Activated naive CD4-positive, alpha-beta T cell treated with anti-CD3 and anti-CD28 coated beads, Interleukin-2, amount 50 U/mL, for 72 hours (primary cell): ENCODE measurements around the gene RASAL1. TPM values are rescaled to one million over a fixed set of nuclear protein-coding genes. Genes with fewer than 3 reads are reported as not detected.

Source experiments
- ATAC-seq, 2 donors: fragments of 150-1000 bp; cut with Tn5 transposase; 2 replicates each; pipeline ENCODE4 v1.10.0; 2021; ENCODE audit warnings: mild to moderate bottlenecking in 2 of 2, moderate library complexity in 2 of 2
- DNase-seq, 2 donors: peaks; one replicate each; pipeline ENCODE4 v3.0.0; 2021 to 2022; ENCODE audit warnings: low spot score in 2 of 2
- H3K27ac Mint-ChIP-seq, 2 donors: one replicate each; pipeline ENCODE4 v1.8.0; 2022; ENCODE audit warnings: mild to moderate bottlenecking in 2 of 2, mixed read lengths in 2 of 2
- H3K36me3 Mint-ChIP-seq, 2 donors: one replicate each; pipeline ENCODE4 v1.8.0; 2022; ENCODE audit warnings: mixed read lengths in 2 of 2
- H3K9me3 Mint-ChIP-seq, 2 donors: one replicate each; pipeline ENCODE4 v1.8.0; 2022; ENCODE audit warnings: mixed read lengths in 2 of 2
- total RNA-seq, 2 donors: library from RNA; stranded (reverse); gene quantifications; one replicate each; pipeline ENCODE4 v1.2.3, GENCODE V29; 2022

RASAL1 gene
- total RNA-seq, 2 donors from 2014 or later, result 9.8 to 15.1 TPM

DNA sequence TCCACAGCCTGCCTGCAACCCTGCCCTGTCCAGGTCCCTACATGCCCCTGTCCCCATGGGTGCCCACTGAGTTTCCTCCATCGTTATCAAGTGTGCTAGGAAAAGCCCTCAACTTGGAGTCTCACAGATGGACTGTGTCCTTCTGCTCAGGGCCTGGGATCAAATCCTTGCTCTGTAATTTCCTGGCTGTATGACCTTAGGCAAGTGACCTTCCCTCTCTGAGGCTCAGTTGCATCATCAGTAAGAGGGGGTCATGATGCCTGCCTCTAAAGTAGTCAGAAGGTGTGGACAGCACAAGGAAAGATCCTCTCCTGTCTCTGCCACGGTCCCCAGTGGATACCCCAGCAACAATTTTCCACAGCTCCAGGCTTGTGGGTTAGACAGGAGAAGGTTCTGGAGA, 22.2 kb downstream of the RASAL1 start:
- ATAC-seq (no peak), DNase-seq (no peak)
- Mint-ChIP-seq H3K27ac (no peak overlapping the region), H3K36me3 (no peaks in the 10 kb centered on the region), H3K9me3 (no peaks in the 10 kb centered on the region)

DNA sequence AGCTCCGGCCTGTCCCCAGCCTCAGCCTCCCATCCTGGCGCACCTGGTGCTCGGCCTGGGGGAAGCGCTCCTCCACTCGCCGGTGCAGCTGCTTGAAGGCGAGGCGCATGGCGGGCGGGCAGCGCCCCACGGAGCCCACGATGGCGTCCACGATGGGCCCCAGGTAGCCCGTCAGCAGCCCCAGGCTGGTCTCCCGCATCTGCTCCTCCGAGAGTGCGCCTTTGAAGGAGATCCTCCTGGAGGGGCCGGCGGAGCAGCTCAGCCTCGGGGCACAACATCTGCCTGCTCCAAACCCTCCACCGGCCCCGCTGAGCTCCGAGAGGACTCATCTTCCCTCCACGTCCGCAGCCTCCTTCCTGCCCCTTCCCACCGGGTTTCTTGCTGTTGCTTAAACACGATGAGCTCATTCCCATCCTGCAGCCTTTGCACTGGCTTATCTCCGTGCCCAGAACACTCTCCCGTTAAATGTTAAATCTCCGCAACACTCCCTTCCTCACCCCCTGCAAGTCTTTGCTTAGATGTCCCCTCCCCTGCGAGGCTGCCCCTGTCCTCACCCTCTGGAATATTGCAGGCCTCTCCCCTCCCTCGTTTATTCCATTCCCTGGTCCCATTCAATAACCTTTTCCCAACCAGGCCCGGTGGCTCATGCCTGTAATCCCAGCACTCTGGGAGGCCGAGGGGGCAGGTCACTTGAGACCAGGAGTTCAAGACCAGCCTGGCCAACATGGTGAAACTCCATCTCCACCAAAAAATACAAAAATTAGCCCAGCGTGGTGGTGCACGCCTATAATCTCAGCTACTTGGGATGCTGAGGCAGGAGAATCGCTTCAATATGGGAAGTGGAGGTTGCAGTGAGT, 23.3 kb downstream of the RASAL1 start:
- no peaks in the 10 kb centered on the region for H3K36me3 Mint-ChIP-seq
- no peak overlapping the region for H3K27ac Mint-ChIP-seq
- DNase-seq, result no peak
- H3K9me3 Mint-ChIP-seq, result no peaks in the 10 kb centered on the region
- no peak for ATAC-seq

DNA sequence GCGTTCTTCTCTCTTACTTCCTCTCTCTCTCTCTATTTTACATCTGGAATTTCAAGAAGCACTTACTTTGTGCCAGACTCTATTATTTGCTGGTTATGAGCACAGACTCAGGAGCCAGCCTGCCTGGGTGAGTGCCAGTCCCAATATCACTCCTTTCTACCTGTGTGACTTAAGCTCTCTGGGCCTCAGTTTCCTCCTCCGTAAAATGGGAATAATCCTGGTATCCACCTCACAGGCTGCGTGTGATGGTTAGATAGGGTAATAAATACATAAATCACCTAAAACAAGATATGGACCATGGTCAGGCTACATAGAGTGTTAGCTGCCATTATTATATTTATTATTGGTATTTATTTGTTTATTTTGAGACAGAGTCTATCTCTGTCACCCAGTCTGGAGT, 24.3 kb downstream of the RASAL1 start:
- Mint-ChIP-seq H3K36me3 (no peaks in the 10 kb centered on the region), H3K9me3 (no peaks in the 10 kb centered on the region), H3K27ac (no peak overlapping the region)
- DNase-seq (no peak), ATAC-seq (no peak)

DNA sequence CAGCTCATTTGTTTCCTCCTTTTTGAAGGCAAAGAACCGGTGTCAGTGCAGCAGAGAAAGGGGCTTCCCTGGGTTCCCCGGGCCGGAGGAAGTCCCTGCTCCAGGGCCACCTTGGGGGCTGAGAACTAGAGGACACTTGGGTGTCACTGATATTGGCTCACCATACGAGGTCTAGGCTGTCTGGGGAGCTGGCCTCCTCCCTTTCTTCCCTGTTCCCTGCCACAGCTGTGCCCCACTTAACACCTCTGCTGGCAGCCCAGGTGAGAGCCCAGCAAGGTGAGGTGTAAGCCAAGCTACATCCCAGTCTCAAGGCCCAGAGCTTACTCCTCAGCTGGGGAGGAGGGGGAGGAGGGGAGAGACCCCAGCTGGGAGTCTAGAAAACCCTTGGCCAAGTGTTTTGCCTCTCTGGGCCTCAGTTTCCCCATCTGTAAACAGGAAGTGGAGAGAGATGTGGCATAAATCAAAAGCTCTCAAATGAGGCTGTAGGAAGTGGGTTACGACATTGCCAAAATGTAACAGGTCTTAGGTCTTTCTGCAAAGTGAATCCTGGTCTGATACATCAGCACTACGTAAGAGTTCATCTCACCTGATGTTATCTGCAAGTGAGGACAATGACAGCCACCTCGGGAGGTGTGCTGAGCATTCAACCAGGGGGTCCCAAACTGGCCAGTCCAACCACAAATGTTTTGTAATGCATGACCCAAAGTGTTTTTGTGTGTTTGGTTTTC, 25.5 kb downstream of the RASAL1 start:
- DNase-seq, result no peak
- Mint-ChIP-seq H3K9me3 (no peaks in the 10 kb centered on the region), H3K36me3 (no peaks in the 10 kb centered on the region), H3K27ac (peak overlapping the region; percentile 59 to 61)
- ATAC-seq, result no peak

DNA sequence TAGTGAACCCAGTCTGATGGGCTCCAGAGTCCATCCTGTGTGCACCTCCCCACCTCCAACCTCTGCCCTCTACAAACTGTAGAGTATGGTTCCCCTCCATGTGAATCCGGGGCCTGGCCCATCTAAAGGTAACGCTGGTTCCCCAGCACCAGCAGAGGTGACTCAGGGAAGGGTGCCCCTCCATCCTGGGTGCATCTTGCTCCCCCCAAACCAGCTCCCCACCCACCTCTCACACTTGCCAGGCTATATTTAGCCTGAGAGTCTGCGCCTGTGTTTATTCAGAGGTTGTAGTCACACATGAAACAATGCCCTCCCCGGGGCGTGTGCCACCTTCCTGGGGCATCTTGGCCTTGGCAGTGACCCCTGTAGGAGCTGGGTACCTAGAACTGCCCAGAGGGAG, 26.2 kb downstream of the RASAL1 start:
- ATAC-seq (no peak), DNase-seq (no peak)
- Mint-ChIP-seq H3K36me3 (no peaks in the 10 kb centered on the region), H3K27ac (peak overlapping the region in 1 of 2 donors; percentile 59), H3K9me3 (no peaks in the 10 kb centered on the region)

DNA sequence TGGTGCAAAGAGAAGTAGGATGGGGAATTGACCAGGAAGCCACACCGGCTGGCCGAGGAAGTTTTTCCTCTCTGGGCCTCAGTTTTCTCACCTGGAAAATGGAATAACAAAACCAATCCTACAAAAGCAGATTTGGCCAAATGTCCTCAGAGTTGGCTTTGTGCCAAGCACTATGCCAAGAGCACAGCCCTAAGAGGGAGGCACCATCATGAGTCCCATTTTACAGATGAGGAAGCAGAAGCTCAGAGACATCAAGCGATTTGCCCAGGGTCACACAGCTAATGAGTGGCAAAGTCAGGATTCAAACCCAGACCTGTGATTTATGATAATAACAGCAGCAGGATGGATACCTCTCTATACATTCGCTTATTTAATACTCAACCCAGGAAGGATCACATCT, 27.3 kb downstream of the RASAL1 start:
- no peak overlapping the region for H3K27ac Mint-ChIP-seq
- no peaks in the 10 kb centered on the region for H3K36me3 Mint-ChIP-seq
- no peak for DNase-seq
- ATAC-seq, result no peak
- no peaks in the 10 kb centered on the region for H3K9me3 Mint-ChIP-seq

DNA sequence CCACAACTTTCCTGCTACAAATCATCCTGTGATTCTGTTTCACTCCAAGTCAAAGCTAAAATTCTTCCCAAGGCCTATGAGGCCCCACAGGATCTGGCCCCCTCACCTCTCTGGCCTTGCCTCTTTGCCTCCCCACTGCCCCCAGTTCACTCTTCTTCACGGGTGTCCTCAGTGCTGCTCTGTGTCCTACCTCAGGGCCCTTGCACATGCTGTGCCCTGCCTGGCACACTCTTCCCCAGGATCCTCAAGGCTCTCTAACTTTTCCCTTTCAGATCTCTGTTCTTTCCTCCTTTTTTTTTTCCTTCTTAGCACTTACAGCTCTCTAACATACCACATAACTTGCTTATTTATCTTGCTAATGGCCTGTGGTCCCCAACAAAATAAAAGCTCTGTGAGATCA, 29.2 kb downstream of the RASAL1 start:
- H3K36me3 Mint-ChIP-seq, result no peaks in the 10 kb centered on the region
- H3K9me3 Mint-ChIP-seq, result no peaks in the 10 kb centered on the region
- DNase-seq, result no peak
- H3K27ac Mint-ChIP-seq, result peak overlapping the region in 1 of 2 donors; percentile 28
- no peak for ATAC-seq

DNA sequence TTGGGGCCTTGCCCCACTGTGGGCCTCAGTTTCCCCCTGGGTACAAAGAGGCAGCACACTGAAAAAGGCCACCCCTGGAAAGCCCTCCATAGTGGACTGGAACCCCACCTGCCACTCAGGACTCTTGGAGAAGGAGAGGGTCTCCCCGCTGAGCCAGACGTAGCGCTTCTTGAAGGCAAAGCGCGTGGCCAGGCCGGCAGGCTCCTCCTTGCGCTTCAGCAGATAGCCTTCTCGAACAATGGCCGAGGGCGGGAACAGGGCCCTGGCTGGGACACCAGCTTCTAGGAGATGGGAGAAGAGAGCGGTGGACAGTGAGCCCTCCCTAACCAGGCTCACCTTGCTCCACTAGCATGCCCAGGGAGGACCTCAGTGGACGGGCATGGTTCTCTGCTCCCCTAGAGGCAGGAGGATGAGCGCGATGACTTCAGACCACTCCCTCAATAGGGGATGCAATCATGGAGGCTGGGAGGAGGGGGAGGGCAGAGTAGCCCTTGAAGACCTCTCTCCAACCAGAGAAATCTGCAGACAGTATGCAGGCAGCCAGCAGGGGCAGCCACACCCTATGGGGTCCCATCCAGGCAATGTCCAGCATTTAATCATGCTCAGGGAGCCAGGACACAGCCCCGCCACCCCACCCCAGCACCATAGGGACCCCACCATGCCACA, 29.8 kb downstream of the RASAL1 start:
- H3K27ac Mint-ChIP-seq, result peak overlapping the region in 1 of 2 donors; percentile 36
- no peaks in the 10 kb centered on the region for H3K9me3 Mint-ChIP-seq
- ATAC-seq (no peak), DNase-seq (no peak)
- H3K36me3 Mint-ChIP-seq, result no peaks in the 10 kb centered on the region

DNA sequence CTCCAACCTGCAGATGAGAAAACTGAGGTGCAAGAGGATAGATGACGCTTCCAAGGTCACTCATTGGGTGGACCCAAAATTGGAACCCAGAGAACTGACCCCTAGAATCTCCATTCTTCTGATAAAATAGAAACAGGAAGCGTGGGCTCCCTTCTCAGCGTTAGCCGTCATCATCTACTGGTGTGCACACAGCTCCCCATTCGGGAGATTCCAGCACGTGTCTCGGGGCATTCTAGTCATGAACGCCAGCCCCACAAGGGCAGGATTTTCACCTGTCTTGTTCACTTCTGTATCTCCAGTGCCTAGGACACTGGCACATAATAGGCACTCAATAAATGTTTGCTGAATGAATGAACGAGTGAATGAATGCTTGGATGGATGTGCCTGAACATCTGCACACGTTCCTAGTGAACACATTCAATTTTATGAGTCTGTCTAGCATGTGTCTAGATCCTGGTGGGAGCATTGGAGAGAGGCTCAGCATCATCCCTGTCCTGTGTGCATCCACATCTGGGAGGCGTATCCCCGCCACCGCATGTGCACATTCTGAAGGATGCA, 30.5 kb downstream of the RASAL1 start:
- Mint-ChIP-seq H3K9me3 (no peaks in the 10 kb centered on the region), H3K27ac (peak overlapping the region in 1 of 2 donors; percentile 36)
- ATAC-seq, result no peak

DNA sequence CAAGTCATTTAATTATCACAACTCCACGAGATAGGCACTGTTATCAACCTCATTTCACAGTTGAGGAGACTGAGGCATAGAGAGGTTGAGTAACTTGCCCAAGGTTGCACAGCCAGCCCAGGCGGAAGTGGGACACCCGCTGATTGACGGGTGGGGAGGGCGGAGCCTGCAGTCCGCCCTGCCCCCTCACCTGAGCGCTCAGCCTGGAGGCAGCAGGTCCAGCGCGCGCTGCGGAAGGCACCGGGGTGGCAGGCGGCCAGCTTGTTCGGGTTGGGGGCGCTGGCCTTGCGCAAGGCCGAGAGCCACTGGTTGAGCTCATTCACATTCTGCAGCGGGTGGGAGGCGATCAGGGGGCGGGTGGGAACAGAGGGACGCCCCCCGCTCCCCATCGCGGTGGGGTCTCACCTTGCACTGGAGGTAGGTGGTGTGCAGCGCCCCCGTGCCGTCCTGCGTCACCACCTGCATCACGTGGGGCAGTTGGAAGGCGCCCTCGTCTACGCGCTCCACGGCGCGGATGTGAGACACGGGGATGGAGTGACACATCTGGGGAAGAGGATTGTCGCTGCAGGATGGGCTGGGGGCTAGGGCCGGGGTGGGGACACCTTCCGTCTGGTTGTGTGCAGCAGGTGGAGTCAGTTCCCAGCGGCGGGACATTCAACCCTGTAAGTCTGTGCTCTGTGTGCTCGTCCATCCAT, 31.7 kb downstream of the RASAL1 start:
- H3K36me3 Mint-ChIP-seq, result no peaks in the 10 kb centered on the region
- no peaks in the 10 kb centered on the region for H3K9me3 Mint-ChIP-seq
- DNase-seq, result peak; percentile 65 to 68
- peak; percentile 91 to 92 for ATAC-seq
- peak overlapping the region in 1 of 2 donors; percentile 40 for H3K27ac Mint-ChIP-seq

More for the DNA sequence above, 30.5 kb downstream of the RASAL1 start:
- DNase-seq, result no peak
- H3K36me3 Mint-ChIP-seq, result no peaks in the 10 kb centered on the region

DNA sequence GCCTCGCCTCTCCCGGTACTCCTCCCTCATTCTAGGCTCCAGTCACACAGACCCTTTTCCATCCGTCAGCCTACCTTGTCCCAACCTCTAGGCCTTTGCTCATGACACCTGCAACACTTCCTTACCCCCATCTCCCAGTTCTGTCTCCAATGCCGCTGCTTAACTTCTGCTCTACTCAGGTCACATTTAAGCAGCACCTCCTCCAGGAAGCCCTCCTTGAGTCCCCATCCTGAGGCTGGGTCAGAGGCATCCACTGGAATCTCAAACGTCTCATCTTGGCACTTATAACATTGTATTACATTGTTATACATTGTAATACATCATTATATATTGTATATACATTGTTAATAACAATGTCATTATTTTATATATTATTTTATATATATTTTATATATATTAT, 32.8 kb downstream of the RASAL1 start:
- H3K27ac Mint-ChIP-seq, result no peak overlapping the region
- no peaks in the 10 kb centered on the region for H3K36me3 Mint-ChIP-seq
- no peaks in the 10 kb centered on the region for H3K9me3 Mint-ChIP-seq
- ATAC-seq, result no peak
- no peak for DNase-seq

DNA sequence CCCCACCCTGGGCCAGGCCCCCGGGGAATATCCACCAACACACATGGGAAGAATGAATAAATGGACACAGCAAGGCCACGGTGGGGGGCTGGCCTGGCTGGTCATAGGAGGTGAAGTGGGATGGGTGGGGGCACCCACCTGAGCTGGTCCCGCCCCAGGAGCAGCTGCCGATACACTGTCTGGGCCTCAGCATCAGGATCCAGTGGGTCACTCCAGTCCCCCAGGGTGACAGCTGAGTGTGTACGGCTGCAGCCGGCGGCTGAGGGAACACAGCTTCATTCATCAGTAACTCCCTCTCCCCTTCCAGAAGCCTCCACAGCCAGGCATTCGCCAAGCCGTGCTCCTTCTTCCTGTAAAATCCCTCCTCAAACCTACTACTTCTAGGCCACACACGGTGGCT, 33.8 kb downstream of the RASAL1 start:
- H3K9me3 Mint-ChIP-seq, result no peaks in the 10 kb centered on the region
- no peaks in the 10 kb centered on the region for H3K36me3 Mint-ChIP-seq
- no peak for ATAC-seq
- H3K27ac Mint-ChIP-seq, result peak overlapping the region in 1 of 2 donors; percentile 34
- no peak for DNase-seq

DNA sequence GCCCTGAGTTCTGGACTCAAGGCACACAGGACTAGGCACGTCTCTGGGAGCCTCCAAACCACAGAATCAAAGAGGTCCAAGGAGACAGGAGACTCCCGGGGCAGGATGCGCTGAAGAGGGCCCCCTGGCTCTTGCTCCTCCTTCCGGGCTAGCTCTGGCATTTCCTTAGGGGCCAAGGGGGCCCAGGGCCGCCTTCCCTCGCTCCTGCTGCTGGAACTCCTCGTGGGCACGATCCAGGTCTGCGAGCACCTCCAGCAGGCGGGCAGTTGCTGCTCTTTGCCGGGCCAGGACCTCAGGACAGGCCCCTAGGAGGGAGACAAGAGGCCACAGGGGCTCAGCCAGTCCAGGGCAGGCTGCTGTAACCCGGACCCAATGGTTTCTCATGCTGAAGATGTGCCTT, 35.8 kb downstream of the RASAL1 start:
- Mint-ChIP-seq H3K27ac (peak overlapping the region in 1 of 2 donors; percentile 14), H3K9me3 (no peaks in the 10 kb centered on the region), H3K36me3 (no peaks in the 10 kb centered on the region)
- no peak for DNase-seq
- ATAC-seq, result no peak

DNA sequence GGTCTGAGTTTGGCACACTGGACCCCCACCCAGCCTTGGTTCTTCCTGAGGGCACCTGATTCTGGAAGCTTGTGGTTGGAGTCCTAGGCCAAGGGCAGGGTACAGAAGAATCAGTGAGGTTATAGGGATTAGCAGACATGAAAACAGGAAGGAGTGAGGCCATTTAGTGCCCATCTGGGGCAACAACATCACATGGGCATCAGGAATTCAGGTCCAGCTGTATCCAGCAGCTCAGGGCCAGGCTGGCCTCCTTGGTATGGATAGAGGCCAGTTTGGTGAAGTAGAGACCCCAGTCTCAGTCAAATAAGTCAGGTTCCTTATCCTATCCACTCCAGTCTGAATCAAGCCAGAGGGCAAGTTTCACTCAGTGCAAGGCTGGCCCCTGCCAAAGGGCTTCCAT, 36.2 kb downstream of the RASAL1 start:
- ATAC-seq (no peak), DNase-seq (no peak)
- no peaks in the 10 kb centered on the region for H3K9me3 Mint-ChIP-seq
- no peaks in the 10 kb centered on the region for H3K36me3 Mint-ChIP-seq
- peak overlapping the region in 1 of 2 donors; percentile 70 for H3K27ac Mint-ChIP-seq

DNA sequence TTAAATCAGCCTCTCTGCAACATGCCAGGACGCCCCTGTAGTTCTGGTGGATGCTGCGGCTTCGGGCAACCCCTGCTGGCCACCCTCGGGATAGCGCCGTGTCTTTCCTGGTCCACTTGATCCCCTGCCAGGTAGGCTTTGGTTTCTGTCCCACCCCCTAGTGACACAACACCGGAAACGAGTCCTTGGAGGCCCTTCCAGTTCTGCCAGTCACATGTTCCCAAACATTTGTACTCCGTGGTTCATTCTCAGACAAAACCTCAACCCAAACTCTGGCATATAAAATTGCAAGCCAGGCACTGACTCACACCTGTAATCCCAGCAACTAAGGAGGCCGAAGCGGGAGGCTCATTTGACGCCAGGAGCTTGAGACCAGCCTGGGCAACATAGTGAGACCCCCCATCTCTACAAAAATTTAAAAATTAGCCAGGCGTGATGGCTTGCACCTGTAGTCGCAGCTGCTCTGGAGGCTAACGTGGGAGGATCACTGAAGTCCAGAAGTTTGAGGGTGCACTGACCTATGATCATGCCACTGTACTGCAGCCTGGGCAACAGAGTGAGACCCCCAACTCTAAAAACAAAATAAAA, 37.0 kb downstream of the RASAL1 start:
- Mint-ChIP-seq H3K9me3 (no peaks in the 10 kb centered on the region), H3K36me3 (no peaks in the 10 kb centered on the region), H3K27ac (peak overlapping the region; percentile 65 to 70)
- ATAC-seq (peak; percentile 89 to 90), DNase-seq (peak; percentile 78 to 82)
